Activated CD4-positive, alpha-beta T cell treated with anti-CD3 and anti-CD28 coated beads for 4 hours (primary cell): ENCODE measurements around the gene GSG1L.

ENCODE experiments used
- DNase-seq, 2 donors: peaks; one replicate each; pipeline ENCODE4 v3.0.0-alpha.2; 2020

The GSG1L gene

DNA sequence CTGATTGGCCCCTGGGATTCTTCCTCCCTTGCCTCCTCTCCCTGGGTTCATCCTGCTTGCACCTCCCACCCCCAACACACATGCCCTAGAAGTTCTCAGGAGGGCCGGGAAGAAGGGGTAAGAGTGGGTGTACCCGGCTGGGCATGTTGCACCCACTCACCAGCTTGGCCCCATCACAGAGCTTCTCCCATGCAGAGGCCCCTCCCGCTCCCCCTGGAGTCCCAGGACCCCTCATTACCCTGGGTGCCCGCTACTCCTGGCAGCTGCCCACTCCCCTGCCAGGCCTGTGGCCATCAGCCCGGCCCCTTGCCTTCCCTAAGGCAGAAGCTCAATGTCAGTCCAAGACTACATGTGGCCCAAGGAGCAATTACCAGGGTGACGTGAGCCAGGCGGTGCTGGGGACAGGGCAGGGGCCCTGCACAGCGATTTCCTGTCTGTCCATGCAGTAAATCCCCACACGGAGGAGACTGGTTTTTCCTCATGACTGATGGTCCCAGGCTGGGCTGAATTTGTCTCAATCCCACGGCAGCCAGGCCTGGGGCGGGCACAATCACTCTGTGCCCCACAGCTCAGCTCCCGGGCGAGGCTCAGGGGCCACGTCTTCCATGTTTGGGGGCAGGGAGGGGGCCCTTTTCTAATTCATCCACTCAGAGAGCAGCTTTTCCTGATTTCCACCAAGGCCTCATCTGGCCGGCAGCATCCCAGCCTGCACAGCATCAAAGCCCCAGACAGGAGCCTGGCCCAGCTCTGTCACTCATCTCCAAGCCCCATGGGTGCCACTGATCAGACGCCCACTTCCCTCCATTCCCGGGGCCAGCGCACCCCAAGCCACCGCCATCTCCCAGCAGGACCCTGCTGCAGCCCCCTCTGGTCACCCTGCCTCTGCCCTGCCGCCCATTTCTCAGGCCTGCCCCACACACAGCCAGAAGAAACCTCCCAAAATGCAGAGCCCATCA is 278.9 kb downstream of the GSG1L start:
- no peak for DNase-seq

- no peak for DNase-seq
Observed at GRCh38 chr16:27781981-27782880, 281.3 kb downstream of the GSG1L start.

DNA sequence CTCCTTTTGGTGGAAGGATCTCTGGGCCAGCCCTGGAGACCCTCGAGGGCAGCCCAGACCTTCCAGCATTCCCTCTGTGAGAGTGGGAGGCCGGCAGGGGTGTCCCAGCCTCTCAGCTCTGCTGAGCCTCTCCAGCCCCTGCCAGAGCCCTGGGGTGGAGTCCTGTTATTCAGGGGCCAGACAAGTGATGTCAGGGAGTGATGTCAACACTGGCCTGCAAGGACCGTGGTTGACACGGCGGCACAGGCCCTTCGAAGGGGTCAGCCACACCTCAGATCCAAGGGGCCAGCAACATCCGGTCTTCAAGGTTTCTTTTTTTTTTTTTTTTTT is 282.4 kb downstream of the GSG1L start:
- DNase-seq = no peak

DNA sequence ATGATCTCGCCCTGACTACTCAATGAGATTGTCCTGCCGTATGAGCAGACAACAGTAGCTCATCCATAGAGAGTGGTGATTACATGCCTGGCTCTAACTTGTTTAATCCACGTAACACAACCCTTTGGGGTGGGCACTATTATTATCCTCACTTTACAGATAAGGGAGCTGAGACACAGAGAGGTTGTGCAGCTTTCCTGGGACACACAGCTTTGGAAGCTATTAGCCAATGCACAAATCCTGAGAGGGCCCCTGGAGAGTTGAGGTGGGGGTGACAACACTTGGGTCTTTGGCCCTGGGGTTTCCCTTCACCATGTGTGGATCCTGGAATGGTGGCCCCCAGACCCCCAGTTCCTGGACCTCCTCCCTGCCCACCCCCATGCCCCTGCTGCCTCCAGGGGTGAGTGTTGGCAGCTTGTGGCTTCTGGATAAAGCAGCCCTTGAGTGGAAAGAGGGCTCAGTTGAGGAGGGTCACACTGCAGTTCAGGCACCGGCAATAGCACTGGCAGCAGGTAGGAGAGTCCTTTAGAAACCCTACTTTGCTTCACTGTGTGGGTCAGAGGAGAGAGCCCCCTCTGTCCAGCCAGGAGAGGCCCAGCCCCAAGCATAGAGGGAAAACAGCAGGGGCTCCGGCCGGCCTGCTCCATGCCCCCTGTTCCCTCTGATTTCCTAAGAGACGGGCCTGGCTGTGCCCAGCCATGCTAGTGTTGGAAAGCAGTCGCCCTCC is 282.9 kb downstream of the GSG1L start:
- no peak for DNase-seq

GRCh38 chr16:27779641-27780164 is 283.8 kb downstream of the GSG1L start:
- no peak for DNase-seq

DNA sequence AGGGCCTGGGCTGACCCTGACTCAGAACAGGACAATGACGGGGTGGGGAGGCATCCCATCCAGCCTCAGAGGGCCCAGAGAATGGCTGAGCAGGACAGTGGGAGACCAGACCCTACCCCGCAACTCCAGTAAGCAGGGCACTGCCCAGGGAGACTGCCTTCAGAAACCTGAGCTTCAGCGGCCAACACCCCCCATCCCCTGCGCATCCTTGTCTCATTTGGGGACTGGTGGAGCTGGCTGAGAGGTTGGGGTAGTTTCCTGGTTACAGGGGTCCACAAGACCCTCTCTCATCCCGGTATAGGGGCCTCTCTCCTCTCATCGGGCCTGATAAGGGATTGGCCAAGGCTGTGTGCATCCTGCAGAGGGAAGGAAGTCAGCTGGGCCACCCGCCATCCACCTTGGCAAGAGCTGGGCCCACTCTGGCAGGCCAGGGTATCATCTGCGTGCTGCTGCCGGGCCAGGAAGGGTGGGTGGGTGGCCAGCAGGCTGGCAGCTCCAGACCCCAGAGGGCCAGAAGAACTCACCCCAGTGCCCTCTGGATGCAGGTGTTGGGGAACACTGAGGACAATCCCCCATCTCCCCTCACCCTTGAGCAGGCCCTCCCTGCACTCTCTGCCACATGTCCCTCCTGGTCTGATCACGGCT is 284.5 kb downstream of the GSG1L start:
- DNase-seq = no peak

- DNase-seq = no peak
Observed at GRCh38 chr16:27778171-27778925, 285.2 kb downstream of the GSG1L start.

DNA sequence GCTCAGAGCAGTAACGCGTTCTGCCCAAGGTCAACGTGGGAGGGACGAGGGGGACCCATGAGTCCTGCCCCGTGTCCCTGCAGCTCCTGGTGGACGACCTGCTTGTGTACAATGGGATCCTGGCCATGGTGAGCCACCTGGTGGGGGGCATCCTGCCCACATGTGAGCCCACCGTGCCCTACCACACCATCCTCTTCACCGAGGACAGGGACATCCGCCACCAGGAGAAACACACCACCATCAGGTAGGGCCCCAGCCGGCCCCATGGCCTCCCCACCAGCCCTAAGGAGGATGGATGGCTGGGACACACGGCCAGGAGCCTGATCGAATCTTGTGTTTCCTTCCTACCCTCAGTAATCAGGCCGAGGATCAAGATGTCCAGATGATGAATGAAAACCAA is 286.0 kb downstream of the GSG1L start:
- no peak for DNase-seq

- no peak for DNase-seq
Observed at GRCh38 chr16:27776556-27777225, 286.8 kb downstream of the GSG1L start.

- DNase-seq = no peak
Observed at GRCh38 chr16:27775254-27775653, 288.3 kb downstream of the GSG1L start.

DNA sequence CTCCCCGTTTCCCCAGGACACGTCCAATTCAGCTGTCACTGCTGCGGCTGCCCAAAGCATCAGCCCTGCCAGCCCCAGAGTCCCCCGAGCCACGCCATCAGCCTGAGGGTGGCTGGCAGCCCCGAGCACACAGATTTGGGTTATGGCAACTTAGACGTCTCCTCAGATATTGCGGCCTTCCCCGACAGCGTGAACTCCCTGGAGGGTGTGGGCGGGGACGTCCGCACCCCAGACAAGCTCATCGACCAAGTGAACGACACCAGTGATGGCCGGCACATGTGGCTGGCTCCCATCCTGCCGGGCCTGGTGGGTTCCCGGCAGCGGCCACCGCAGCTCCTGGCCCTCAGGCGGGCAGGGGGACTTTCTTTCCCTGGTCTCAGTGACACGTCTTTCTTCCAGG is 288.7 kb downstream of the GSG1L start:
- DNase-seq = no peak

GRCh38 chr16:27773344-27773743 is 290.2 kb downstream of the GSG1L start:
- no peak for DNase-seq

DNA sequence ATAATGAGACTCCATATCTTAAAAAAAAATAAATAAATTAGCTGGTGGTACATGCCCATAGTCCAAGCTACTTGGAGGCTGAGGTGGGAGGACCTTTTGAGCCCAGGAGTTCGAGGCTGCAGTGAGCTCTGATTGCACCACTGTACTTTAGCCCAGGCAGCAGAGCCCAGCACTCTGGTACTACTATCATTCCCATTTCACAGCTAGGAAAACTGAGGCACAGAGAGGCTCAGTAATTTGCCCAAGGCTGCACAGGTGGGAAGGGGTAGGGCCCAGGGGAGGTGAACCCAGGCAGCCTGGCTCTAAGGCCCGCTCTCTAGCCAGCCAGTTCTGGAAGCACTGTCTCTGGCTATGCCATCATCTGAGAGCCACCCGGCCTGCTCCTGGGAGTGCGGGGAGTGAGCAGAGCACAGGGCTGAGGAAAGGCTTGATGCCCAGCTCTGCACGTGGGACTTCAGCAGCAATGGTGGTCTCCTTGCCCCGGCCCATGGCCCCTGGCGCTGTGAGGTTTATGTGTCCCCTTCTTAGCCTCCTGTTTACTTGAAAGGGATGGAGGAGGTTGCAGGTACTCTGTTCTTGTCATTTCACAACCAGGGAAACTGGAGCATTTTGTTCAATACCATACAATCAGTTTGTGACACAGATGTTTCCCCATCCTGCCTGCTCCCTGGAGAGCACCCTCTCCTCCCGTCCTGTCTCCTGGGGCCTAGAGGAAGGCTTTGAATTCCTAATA is 291.3 kb downstream of the GSG1L start:
- no peak for DNase-seq

GRCh38 chr16:27771201-27771910 is 292.2 kb downstream of the GSG1L start:
- DNase-seq = no peak

- DNase-seq = no peak
Observed at GRCh38 chr16:27770271-27771196, 293.0 kb downstream of the GSG1L start.

- no peak for DNase-seq
Observed at GRCh38 chr16:27769561-27770255, 293.8 kb downstream of the GSG1L start.

- no peak for DNase-seq
Observed at GRCh38 chr16:27768651-27769272, 294.8 kb downstream of the GSG1L start.
